ENCODE measurements around the gene UHRF1.
A peak's percentile ranks its signal among the peaks of the same experiment; 100 is the strongest.
"Not testable (repeated sequence)": the region's sequence is repeated elsewhere in the genome, so short reads cannot be mapped to it uniquely, and the experiment has no call there.

The UHRF1 gene

DNA sequence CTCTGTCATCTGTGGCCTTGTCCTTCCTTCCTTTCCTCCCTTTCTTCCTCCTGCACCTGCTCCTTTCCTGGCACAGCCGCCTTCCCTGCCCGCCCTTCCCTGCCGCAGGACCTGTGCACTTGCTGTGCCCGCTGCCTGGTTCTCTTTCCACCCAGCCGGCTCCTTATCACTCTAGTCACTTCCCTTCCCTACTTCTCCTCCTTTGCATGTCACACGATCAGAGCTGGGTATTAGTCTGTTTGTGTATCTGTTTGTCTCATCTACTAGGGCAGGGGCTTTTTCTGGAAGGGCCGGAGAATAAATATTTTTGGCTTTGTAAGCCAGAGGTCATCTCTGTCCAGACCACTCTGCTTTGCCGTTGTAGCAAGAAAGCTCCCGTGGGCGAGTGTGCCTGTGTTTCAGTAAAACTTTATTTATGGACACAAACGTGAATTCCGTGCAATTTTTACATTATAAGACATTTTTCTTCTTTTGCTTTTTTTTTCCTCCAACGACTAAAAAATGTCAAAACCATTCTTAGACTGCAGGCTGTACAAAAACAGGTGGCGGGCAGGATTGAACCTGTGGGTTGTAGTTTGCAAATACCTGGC is 65.7 kb downstream of the UHRF1 start:
- no peak for DNase-seq

DNA sequence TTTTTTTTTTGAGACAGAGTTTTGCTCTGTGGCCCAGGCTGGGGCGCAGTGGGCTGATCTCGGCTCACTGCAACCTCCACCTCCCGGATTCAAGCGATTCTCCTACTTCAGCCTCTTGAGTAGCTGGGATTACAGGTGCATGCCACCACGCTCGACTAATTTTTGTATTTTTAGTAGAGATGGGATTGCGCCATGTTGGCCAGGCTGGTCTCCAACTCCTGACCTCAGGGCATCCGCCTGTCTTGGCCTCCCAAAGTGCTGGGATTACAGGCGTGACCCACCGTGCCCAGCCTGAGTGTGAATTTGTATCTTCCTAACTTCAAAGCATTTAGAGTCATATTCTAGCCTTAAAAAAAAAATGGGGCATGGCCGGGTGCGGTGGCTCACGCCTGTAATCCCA is 66.3 kb downstream of the UHRF1 start:
- H3K4me3 ChIP-seq; intact Hi-C loops (cut with DNase I; ENCODE audit: low total_unique reads): not testable (repeated sequence)
- peak overlapping the region; percentile 66 to 74 for H3K27ac ChIP-seq

More for the DNA sequence above, 65.7 kb downstream of the UHRF1 start:
- Histone ChIP-seq H3K27ac (no peak overlapping the region), H3K27me3 (no peaks in the 10 kb centered on the region), H3K4me1 (peaks cover 4 to 77% (median 63%) of the 10 kb centered on the region in 4 donors), H3K36me3 (no peaks in the 10 kb centered on the region), H3K4me3 (no peak overlapping the region), H3K9me3 (no peaks in the 10 kb centered on the region)
- TF ChIP-seq, protein P1, sequence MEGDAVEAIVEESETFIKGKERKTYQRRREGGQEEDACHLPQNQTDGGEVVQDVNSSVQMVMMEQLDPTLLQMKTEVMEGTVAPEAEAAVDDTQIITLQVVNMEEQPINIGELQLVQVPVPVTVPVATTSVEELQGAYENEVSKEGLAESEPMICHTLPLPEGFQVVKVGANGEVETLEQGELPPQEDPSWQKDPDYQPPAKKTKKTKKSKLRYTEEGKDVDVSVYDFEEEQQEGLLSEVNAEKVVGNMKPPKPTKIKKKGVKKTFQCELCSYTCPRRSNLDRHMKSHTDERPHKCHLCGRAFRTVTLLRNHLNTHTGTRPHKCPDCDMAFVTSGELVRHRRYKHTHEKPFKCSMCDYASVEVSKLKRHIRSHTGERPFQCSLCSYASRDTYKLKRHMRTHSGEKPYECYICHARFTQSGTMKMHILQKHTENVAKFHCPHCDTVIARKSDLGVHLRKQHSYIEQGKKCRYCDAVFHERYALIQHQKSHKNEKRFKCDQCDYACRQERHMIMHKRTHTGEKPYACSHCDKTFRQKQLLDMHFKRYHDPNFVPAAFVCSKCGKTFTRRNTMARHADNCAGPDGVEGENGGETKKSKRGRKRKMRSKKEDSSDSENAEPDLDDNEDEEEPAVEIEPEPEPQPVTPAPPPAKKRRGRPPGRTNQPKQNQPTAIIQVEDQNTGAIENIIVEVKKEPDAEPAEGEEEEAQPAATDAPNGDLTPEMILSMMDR (IDR thresholded peaks at IDR 0.05) = no peak
- intact Hi-C loops (cut with DNase I; ENCODE audit: low total_unique reads) = no loop called here

DNA sequence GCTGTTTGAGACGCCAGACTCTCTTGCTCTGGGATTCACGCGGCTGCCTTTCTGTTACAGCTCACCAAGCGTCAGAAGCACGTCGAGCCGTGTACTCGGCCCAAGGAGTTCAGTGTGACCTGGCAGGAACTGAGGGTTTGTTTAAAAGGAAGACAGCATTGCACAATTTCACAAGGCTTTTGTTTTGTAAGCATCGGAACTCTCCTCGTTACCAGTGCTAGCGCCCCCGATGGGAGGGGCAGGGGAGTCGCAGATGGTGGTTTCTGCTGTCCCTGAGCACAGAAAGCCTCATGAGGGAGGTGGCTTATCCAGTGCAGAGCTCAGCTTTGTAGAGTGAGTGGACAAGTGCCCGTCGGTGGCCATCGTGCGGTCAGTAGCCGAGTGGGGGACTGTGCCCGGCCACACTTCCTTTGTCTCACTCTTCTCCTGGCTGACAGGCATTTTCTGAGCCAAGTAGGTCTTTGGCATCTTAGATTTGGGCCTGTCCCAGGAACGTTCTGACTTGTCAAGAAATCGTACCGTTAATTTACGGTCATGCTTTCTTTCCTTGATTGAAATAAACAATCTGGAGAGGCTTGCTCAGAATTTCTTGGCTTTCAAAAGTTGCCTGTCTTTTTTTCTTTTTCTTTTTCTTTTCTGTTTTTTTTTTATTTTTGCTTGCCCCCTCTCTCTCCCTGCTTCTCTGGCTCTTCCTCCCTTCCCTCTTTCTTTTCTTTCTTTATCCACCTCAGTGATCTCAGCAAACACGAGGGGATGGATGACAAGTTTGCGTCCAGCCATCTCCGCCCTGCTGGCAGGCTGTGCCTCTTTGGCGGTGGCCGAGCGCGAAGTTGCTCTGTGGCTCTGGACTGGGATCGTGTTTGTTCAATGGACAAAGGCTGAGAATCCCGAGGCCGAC is 67.3 kb downstream of the UHRF1 start:
- DNase-seq = peak; percentile 91
- no peaks in the 10 kb centered on the region for H3K36me3 ChIP-seq
- TF ChIP-seq, protein P1 (IDR thresholded peaks at IDR 0.05) = peak; percentile 25 to 41
- peaks cover 4 to 73% (median 47%) of the 10 kb centered on the region in 4 donors for H3K4me1 ChIP-seq
- no peaks in the 10 kb centered on the region for H3K27me3 ChIP-seq
- H3K27ac ChIP-seq = peak overlapping the region; percentile 66 to 74
- no peaks in the 10 kb centered on the region for H3K9me3 ChIP-seq
- peak overlapping the region; percentile 5 to 25 for H3K4me3 ChIP-seq
- intact Hi-C loops (cut with DNase I; ENCODE audit: low total_unique reads) = no loop called here

More for the DNA sequence above, 66.3 kb downstream of the UHRF1 start:
- not testable (repeated sequence) for DNase-seq, H3K27me3 ChIP-seq, H3K9me3 ChIP-seq, H3K36me3 ChIP-seq
- peaks cover 4 to 73% (median 57%) of the 10 kb centered on the region in 4 donors for H3K4me1 ChIP-seq

DNA sequence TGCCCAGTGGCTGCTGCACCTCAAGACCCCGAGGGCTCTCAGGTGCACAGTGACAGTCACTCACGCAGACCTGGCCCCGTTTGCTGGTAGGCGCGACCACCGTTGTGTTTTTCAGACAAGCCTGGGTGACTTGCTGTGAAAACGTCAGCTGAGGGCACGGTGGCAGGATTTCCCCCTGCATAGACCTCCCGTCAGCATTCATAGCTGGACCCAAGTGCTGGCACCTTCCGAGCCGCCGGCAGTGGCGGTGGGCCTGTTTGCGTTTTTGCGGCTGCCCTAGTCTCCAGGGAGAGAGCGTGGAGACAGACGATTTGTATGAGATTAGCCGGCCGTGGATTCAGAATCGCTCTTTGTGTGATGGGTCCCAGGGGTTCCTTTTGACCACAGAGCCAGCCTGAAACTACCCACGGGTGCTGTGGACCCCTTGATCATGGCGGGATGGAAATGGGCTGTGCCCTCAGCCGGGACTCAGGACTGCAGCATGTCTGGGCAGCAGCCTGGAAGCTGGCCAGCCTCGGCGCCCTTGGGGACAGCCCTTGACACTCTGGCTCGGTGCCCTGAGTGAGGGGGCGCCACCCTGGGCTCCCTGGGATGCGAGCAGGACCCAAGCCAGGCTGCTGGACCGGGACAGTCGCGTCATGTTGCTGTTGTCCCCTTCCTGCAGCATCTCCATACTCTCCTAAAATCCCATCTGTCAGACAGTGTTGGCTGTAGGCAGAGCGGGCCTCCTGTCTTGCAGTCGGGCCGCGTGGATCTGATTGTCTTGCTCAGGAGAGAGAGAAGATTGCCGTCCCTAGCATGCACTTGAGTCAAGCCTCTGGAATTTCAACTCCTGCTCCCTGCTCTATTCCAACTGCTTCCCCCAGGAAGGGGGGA is 68.2 kb downstream of the UHRF1 start:
- peak overlapping the region; percentile 5 to 25 for H3K4me3 ChIP-seq
- TF ChIP-seq, protein P1 (IDR thresholded peaks at IDR 0.05) = no peak
- peak overlapping the region; percentile 66 to 74 for H3K27ac ChIP-seq
- H3K4me1 ChIP-seq = peaks cover 4 to 68% (median 39%) of the 10 kb centered on the region in 4 donors
- H3K9me3 ChIP-seq = no peaks in the 10 kb centered on the region
- no peaks in the 10 kb centered on the region for H3K36me3 ChIP-seq
- no peaks in the 10 kb centered on the region for H3K27me3 ChIP-seq
- intact Hi-C loops (cut with DNase I; ENCODE audit: low total_unique reads) = no loop called here
- peak in 1 of 2 donors; percentile 63 for DNase-seq

DNA sequence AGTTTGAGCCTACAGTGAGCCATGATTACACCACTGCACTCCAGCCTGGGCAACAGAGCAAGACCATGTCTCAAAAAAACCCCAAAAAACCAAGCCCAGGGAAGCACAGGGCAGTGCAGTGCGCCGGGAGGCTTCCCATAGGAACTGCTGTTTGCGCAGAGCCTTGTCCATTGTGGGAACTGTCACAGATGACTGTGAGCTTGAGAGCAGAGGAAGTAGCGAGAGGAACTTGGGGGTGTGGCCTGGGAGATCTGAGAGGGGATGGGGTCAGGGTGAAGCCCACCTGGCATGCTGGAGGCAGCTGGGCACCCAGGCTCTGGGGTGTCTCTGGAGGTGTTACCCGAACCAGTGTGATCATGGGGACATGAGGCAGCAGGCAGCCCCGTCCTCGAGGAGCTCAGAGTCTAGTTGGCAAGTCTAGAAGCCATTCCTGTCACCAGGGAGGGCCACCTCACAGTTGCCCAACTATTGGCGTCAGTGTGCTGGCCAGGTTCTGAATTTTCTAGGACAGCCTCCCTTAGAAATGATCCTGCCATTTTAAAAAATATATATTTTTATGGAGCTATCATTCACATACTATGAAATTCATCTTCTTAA is 70.0 kb downstream of the UHRF1 start:
- Histone ChIP-seq H3K27me3 (no peaks in the 10 kb centered on the region), H3K36me3 (peaks cover 0 to 9% (median 4%) of the 10 kb centered on the region in 3 donors), H3K4me3 (no peak overlapping the region), H3K9me3 (no peaks in the 10 kb centered on the region), H3K27ac (no peak overlapping the region), H3K4me1 (peaks cover 4 to 69% (median 33%) of the 10 kb centered on the region in 4 donors)
- no peak for DNase-seq
- intact Hi-C loops (cut with DNase I; ENCODE audit: low total_unique reads) = no loop called here
- TF ChIP-seq, protein P1 (IDR thresholded peaks at IDR 0.05) = no peak
